ENCODE data around the gene SEM1.
"Not testable (repeated sequence)": the region's sequence is repeated elsewhere in the genome, so short reads cannot be mapped to it uniquely, and the experiment has no call there.

Gene SEM1

DNA sequence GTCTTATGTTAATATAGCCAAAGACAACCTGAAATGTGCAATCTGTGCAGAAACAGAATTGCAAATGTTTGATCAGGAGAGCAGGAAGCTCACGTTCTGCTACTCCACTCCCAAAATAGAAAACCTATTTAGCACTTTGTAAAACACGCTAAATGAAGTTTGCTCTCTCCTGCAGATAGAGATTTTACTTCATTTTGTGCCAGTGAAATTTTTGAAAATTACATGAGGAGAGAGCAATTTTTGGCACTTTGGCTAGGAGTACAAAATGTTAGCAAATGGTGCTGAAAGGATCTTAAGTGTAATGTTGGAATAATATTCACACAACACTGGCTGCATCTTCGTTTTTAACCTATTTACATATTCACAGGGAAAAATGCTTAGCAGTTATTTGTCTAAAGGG is 61.9 kb downstream of the SEM1 start:
- no peaks in the 10 kb centered on the region for H3K9me3 ChIP-seq (ENCODE audit: severe bottlenecking)
- TF ChIP-seq, protein P1, sequence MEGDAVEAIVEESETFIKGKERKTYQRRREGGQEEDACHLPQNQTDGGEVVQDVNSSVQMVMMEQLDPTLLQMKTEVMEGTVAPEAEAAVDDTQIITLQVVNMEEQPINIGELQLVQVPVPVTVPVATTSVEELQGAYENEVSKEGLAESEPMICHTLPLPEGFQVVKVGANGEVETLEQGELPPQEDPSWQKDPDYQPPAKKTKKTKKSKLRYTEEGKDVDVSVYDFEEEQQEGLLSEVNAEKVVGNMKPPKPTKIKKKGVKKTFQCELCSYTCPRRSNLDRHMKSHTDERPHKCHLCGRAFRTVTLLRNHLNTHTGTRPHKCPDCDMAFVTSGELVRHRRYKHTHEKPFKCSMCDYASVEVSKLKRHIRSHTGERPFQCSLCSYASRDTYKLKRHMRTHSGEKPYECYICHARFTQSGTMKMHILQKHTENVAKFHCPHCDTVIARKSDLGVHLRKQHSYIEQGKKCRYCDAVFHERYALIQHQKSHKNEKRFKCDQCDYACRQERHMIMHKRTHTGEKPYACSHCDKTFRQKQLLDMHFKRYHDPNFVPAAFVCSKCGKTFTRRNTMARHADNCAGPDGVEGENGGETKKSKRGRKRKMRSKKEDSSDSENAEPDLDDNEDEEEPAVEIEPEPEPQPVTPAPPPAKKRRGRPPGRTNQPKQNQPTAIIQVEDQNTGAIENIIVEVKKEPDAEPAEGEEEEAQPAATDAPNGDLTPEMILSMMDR (IDR thresholded peaks at IDR 0.05; ENCODE audit: low read depth, low read length), result no peak
- no peak overlapping the region for H3K27ac ChIP-seq
- no peak overlapping the region for H3K4me3 ChIP-seq (ENCODE audit: low read depth, low read length)
- H3K27me3 ChIP-seq (ENCODE audit: insufficient read depth, low read depth, severe bottlenecking), result no peaks in the 10 kb centered on the region
- DNase-seq, result no peak
- H3K36me3 ChIP-seq, result no peaks in the 10 kb centered on the region

DNA sequence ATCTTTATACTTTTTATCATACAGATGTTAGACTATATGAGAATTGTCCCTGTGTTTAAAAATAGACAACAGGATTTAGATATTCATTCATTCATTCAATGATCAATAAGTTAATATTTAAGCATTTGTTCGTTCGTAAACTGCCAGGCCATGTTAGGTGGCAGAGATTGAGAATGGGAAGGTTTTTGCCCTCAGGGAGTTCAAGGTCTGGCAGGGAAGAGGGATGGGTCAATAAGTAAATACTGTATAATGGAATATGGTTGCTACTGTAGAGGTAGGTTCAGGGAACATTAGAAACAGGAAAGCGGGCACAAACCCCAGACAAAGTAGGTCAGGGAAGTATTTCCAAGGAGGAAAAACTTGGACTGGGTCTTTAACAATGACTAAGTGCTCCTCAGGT is 64.6 kb downstream of the SEM1 start:
- TF ChIP-seq, protein P1 (IDR thresholded peaks at IDR 0.05; ENCODE audit: low read depth, low read length), result no peak
- no peak for DNase-seq
- Histone ChIP-seq H3K27me3 (ENCODE audit: insufficient read depth, low read depth, severe bottlenecking) (no peaks in the 10 kb centered on the region), H3K4me3 (ENCODE audit: low read depth, low read length) (no peak overlapping the region), H3K27ac (no peak overlapping the region), H3K9me3 (ENCODE audit: severe bottlenecking) (no peaks in the 10 kb centered on the region), H3K36me3 (no peaks in the 10 kb centered on the region)

DNA sequence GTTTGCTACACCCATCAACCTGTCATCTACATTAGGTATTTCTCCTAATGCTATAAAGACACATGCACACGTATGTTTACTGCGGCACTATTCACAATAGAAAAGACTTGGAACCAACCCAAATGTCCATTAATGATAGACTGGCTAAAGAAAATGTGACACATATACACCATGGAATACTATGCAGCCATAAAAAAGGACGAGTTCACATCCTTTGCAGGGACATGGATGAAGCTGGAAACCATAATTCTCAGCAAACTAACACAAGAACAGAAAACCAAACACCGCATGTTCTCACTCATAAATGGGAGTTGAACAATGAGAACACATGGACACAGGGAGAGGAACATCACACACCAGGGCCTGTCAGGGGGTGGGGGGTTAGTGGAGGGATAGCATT is 66.2 kb downstream of the SEM1 start:
- not testable (repeated sequence) for H3K27me3 ChIP-seq (ENCODE audit: insufficient read depth, low read depth, severe bottlenecking); DNase-seq; H3K36me3 ChIP-seq; H3K4me3 ChIP-seq (ENCODE audit: low read depth, low read length); H3K9me3 ChIP-seq (ENCODE audit: severe bottlenecking); H3K27ac ChIP-seq

DNA sequence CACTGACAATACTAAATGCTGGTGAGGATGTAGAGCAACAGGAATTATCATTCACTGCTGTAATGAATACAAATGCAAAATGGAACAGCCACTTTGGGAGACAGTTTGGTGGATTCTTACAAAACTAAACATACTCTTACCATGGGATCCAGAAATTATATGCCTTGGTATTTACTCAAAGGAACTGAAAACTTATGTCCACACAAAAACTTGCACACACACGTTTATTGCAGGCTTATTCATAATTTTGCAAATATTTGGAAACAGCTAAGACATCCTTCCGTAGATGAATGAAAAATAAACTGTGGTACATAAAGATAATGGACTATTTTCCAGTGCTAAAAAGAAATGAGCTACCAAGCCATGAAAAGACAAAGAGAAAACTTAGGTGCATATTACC is 69.6 kb downstream of the SEM1 start:
- H3K36me3 ChIP-seq, result no peaks in the 10 kb centered on the region

More for the DNA sequence above, 69.6 kb downstream of the SEM1 start:
- Histone ChIP-seq H3K4me3 (ENCODE audit: low read depth, low read length) (no peak overlapping the region), H3K27me3 (ENCODE audit: insufficient read depth, low read depth, severe bottlenecking) (no peaks in the 10 kb centered on the region), H3K27ac (no peak overlapping the region), H3K9me3 (ENCODE audit: severe bottlenecking) (no peaks in the 10 kb centered on the region)
- TF ChIP-seq, protein P1 (IDR thresholded peaks at IDR 0.05; ENCODE audit: low read depth, low read length), result no peak
- DNase-seq, result no peak

Data from WERI-Rb-1 (cell line).